Epithelial cell of proximal tubule (primary cell): ENCODE data around the gene IFITM2. TPM values are rescaled to one million over a fixed set of nuclear protein-coding genes. Genes with fewer than 3 reads are reported as not detected.
"Not testable (repeated sequence)": the region's sequence is repeated elsewhere in the genome, so short reads cannot be mapped to it uniquely, and the experiment has no call there.

ENCODE experiments used
- DNase-seq: peaks from one replicate; pipeline ENCODE4 v3.0.0-alpha.2; 2011; ENCODE audit warnings: low read depth
- H3K4me3 ChIP-seq: 2 replicates; pipeline ENCODE4 v1.5.1; 2011; ENCODE audit warnings: low read depth, mild to moderate bottlenecking, low read length
- CTCF ChIP-seq: conservative IDR thresholded peaks from 2 replicates; pipeline ENCODE4 v1.5.1; 2012; ENCODE audit warnings: low read depth, mild to moderate bottlenecking, low read length
- total RNA-seq: library from RNA; depleted of rRNA; stranded (reverse); fragments of >200 nt; gene quantifications from 2 replicates; pipeline ENCODE4 v1.2.3, GENCODE V29; 2015

The IFITM2 gene
- total RNA-seq, 1 donor from 2014 or later, result 177 TPM

- DNase-seq, result no peak
- H3K4me3 ChIP-seq, result no peak overlapping the region
These were observed 3.5 kb upstream of the IFITM2 start for GRCh38 chr11:304061-304506.

GRCh38 chr11:304915-305843, 2.4 kb upstream of the IFITM2 start:
- no peak for DNase-seq
- no peak overlapping the region for H3K4me3 ChIP-seq
- TF ChIP-seq CTCF, result peak; percentile 74

More at GRCh38 chr11:304061-304506, 3.5 kb upstream of the IFITM2 start:
- TF ChIP-seq CTCF, result no peak

- H3K4me3 ChIP-seq, result no peak overlapping the region
- no peak for DNase-seq
- no peak for TF ChIP-seq CTCF
These were observed 1.8 kb upstream of the IFITM2 start for GRCh38 chr11:305844-306211.

GRCh38 chr11:306645-307371, 808 bp upstream of the IFITM2 start:
- no peak for DNase-seq
- H3K4me3 ChIP-seq, result no peak overlapping the region
- no peak for TF ChIP-seq CTCF

- peak overlapping the region; percentile 62 for H3K4me3 ChIP-seq
- not testable (repeated sequence) for DNase-seq
These were observed 1.4 kb downstream of the IFITM2 start for GRCh38 chr11:308740-309665.

- not testable (repeated sequence) for DNase-seq
- H3K4me3 ChIP-seq, result peak overlapping the region; percentile 62
These were observed 2.5 kb downstream of the IFITM2 start for GRCh38 chr11:309979-310572.

GRCh38 chr11:311013-311748, 3.6 kb downstream of the IFITM2 start:
- H3K4me3 ChIP-seq, result peak overlapping the region; percentile 37
- not testable (repeated sequence) for DNase-seq
